ENCODE data around the gene ZFPM1. TPM values are rescaled to one million over a fixed set of nuclear protein-coding genes. Genes with fewer than 3 reads are reported as not detected.

Gene ZFPM1
- total and polyA plus RNA-seq, 12 donors: 0.37 to 23.8 (median 3.5) TPM

DNA sequence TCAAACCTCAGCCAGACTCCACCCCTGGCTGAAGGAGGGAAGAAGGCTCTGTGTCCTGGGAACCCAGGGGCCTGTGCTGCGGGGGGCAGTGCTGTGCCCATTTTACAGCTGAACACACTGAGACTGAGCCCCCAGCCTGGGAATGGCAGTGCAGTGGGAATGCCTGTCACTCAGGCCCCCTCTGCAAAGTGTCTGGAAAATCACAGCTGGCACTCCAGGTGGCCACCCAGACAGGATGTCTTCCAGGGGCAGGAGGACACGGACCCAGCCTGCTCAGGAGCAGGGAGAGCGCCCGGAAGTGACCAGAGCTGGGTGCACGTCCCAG is 37.7 kb upstream of the ZFPM1 start:
- 81 to 92% (median 90%) methylated on average over 3 to 5 of the region's 5 CpGs; no CpG with 5 or more reads in 1 of the 4 donors for WGBS, 4 donors
- H3K4me3 ChIP-seq: no peak overlapping the region
- DNase-seq: no peak
- TF ChIP-seq, protein P1, sequence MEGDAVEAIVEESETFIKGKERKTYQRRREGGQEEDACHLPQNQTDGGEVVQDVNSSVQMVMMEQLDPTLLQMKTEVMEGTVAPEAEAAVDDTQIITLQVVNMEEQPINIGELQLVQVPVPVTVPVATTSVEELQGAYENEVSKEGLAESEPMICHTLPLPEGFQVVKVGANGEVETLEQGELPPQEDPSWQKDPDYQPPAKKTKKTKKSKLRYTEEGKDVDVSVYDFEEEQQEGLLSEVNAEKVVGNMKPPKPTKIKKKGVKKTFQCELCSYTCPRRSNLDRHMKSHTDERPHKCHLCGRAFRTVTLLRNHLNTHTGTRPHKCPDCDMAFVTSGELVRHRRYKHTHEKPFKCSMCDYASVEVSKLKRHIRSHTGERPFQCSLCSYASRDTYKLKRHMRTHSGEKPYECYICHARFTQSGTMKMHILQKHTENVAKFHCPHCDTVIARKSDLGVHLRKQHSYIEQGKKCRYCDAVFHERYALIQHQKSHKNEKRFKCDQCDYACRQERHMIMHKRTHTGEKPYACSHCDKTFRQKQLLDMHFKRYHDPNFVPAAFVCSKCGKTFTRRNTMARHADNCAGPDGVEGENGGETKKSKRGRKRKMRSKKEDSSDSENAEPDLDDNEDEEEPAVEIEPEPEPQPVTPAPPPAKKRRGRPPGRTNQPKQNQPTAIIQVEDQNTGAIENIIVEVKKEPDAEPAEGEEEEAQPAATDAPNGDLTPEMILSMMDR (IDR thresholded peaks at IDR 0.05): no peak
- TF ChIP-seq POLR2A (IDR thresholded peaks at IDR 0.05): no peak
- no peaks in the 10 kb centered on the region for H3K36me3 ChIP-seq (replicated peaks in 1 of 2)
- no peaks in the 10 kb centered on the region for H3K4me1 ChIP-seq (replicated peaks in 1 of 2)
- intact Hi-C loops (cut with DNase I): no loop called here
- no peaks in the 10 kb centered on the region for H3K9me3 ChIP-seq (replicated peaks in 1 of 3)
- H3K27me3 ChIP-seq: no peaks in the 10 kb centered on the region
- no peak overlapping the region for H3K27ac ChIP-seq

GRCh38 chr16:88415713-88416323 is 37.3 kb upstream of the ZFPM1 start:
- TF ChIP-seq, protein P1 (IDR thresholded peaks at IDR 0.05): no peak
- TF ChIP-seq POLR2A (IDR thresholded peaks at IDR 0.05): no peak
- H3K36me3 ChIP-seq (replicated peaks in 1 of 2): no peaks in the 10 kb centered on the region
- intact Hi-C loops (cut with DNase I): no loop called here
- H3K27me3 ChIP-seq: no peaks in the 10 kb centered on the region
- H3K4me3 ChIP-seq: no peak overlapping the region
- no peak overlapping the region for H3K27ac ChIP-seq
- WGBS, 4 donors: 82 to 87% (median 85%) methylated on average over 21 to 29 of the region's 29 CpGs
- no peaks in the 10 kb centered on the region for H3K9me3 ChIP-seq (replicated peaks in 1 of 3)
- no peak for DNase-seq
- no peaks in the 10 kb centered on the region for H3K4me1 ChIP-seq (replicated peaks in 1 of 2)

- 90 to 100% (median 92%) methylated on average over 6 to 17 of the region's 17 CpGs for WGBS, 4 donors
- H3K36me3 ChIP-seq (replicated peaks in 1 of 2): no peaks in the 10 kb centered on the region
- no peaks in the 10 kb centered on the region for H3K27me3 ChIP-seq
- no peak overlapping the region for H3K27ac ChIP-seq
- no peak overlapping the region for H3K4me3 ChIP-seq
- H3K9me3 ChIP-seq (replicated peaks in 1 of 3): no peaks in the 10 kb centered on the region
- TF ChIP-seq, protein P1 (IDR thresholded peaks at IDR 0.05): no peak
- intact Hi-C loops (cut with DNase I): no loop called here
- no peak for DNase-seq
- no peaks in the 10 kb centered on the region for H3K4me1 ChIP-seq (replicated peaks in 1 of 2)
Observed at GRCh38 chr16:88416686-88417085, 36.4 kb upstream of the ZFPM1 start.

DNA sequence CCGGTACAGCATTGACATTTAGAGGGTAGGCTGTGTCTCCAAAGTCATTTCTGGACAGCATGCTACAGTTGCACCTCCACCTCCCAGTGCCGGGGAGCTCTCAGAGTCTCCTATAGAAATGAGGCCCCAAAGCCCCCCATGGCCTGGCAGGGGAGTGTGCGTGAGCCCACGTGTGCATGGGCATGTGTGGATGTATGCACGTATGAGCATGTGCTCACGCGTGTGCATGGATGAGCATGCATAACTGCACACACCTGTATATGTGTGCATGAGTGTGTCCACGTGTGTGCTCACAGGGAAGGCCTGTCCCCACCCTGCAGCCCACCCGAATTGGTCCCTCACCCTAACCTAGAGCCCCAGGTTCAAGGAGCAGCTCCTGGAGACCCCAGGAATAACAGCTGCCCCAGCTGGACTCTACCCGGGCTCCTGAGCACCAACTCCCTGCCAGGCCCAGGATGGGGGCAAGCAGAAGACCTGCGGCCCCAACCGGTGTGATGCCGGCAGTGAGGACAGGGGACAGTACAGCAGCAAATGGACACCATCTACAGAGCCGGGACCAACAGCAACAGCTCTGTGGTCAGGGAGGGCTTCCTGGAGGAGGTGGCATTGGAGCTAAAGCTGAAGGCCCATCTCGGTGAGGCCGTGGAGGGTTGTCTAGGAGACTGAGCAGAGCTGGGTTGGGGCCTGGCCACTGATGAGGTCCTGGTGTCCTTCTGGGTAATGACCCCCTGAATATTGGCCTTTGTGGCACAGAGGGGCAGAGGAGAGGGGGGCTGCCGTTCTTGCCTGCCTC is 35.2 kb upstream of the ZFPM1 start:
- no peaks in the 10 kb centered on the region for H3K27me3 ChIP-seq
- H3K27ac ChIP-seq: no peak overlapping the region
- intact Hi-C loops (cut with DNase I): no loop called here
- WGBS, 4 donors: 79 to 86% (median 83%) methylated on average over 3 to 17 of the region's 17 CpGs
- no peaks in the 10 kb centered on the region for H3K9me3 ChIP-seq (replicated peaks in 1 of 3)
- no peak for TF ChIP-seq POLR2A (IDR thresholded peaks at IDR 0.05)
- TF ChIP-seq, protein P1 (IDR thresholded peaks at IDR 0.05): no peak
- H3K4me3 ChIP-seq: no peak overlapping the region
- H3K36me3 ChIP-seq (replicated peaks in 1 of 2): no peaks in the 10 kb centered on the region
- no peaks in the 10 kb centered on the region for H3K4me1 ChIP-seq (replicated peaks in 1 of 2)
- DNase-seq: no peak
